Right lobe of liver (tissue), 6 donors: ENCODE data around the gene IQGAP3. TPM values are rescaled to one million over a fixed set of nuclear protein-coding genes. Genes with fewer than 3 reads are reported as not detected.

Experiments used
- ATAC-seq, 4 donors: fragments of 200-7000 bp; cut with Tn5 transposase; one replicate each; pipeline ENCODE4 v1.9.1; 2020; ENCODE audit warnings: mild to moderate bottlenecking in 4 of 4, moderate library complexity in 4 of 4
- DNase-seq, 3 donors: peaks; one replicate each; pipeline ENCODE4 v3.0.0-alpha.2; 2020
- H3K27ac ChIP-seq, 3 donors: fragments of 200-600 bp; one replicate each; pipeline ENCODE4 v1.8.0; 2022
- H3K27me3 ChIP-seq, 2 donors: fragments of 200-600 bp; one replicate each; pipeline ENCODE4 v1.8.0; 2022
- H3K36me3 ChIP-seq, 4 donors: fragments of 200-600 bp; sonication (generic) in 1 of 4; one replicate each; pipeline versions ENCODE4 v1.5.1 to v1.8.0; 2017 to 2022; ENCODE audit warnings: control low read depth in 1 of 4
- H3K4me1 ChIP-seq, 4 donors: fragments of 200-600 bp; sonication (generic) in 1 of 4; one replicate each; pipeline versions ENCODE4 v1.5.1 to v1.8.0; 2017 to 2022; ENCODE audit warnings: control low read depth in 1 of 4
- H3K4me3 ChIP-seq, 3 donors: fragments of 200-600 bp; one replicate each; pipeline ENCODE4 v1.8.0; 2022
- H3K9me3 ChIP-seq, 4 donors: fragments of 200-600 bp; sonication (generic) in 1 of 4; one replicate each; pipeline versions ENCODE4 v1.5.1 to v1.8.0; 2017 to 2022; ENCODE audit warnings: control low read depth in 1 of 4
- POLR2A ChIP-seq: fragments of 450-650 bp; IDR thresholded peaks from one replicate; pipeline ENCODE4 v1.6.1; 2017; ENCODE audit warnings: antibody characterized with exemption, mild to moderate bottlenecking
- WGBS: methylation state at CpG from one replicate; pipeline ENCODE4 v1.1.6; 2018; ENCODE audit warnings: low coverage, low lambda C conversion rate; ENCODE audit not compliant: insufficient coverage; ENCODE audit errors: missing lambda C conversion rate; 5-methylcytosine and 5-hydroxymethylcytosine counted together
- intact Hi-C, 2 donors: fragments of 100-400 bp; cut with DNase I; formaldehyde crosslinking; loops; one replicate each; pipeline versions ENCODE4 v1.11.2 to v1.14.1; 2022
- total RNA-seq, 6 experiments: library from RNA; depleted of rRNA in 2 of 6; stranded (reverse); fragments of >200 nt in 2 of 6; fragmentation: NEBNext Ultra II Directional in 3 of 6; extraction: Animal tissue kit (Norgen Biotek cat#: 25700) in 3 of 6; gene quantifications; one replicate each; pipeline versions ENCODE4 v1.1.0 to v1.2.4, GENCODE V29; 2016 to 2023
- TF ChIP-seq, protein P1 (sequence below), 4 donors: fragments of 200-600 bp in 3 of 4; fragments of 450-650 bp in 1 of 4; IDR thresholded peaks; one replicate each; pipeline versions ENCODE4 v1.5.1 to v1.8.0; 2016 to 2022; ENCODE audit warnings: antibody characterized with exemption in 4 of 4, mild to moderate bottlenecking in 2 of 4
- donor health status: DM: no; HTN: yes; CAD: no.
- donor health status: DM: no; HTN: no; CAD: no.
- donor health status: DM: no; HTN: no; CAD: no.
- donor health status: DM: no; HTN: yes; CAD: no.
- donor health status: DM: no; HTN: yes; CAD: no.

The IQGAP3 gene
- total RNA-seq, 6 experiments from 2014 or later, result 0.07 to 2.6 (median 0.95) TPM

DNA sequence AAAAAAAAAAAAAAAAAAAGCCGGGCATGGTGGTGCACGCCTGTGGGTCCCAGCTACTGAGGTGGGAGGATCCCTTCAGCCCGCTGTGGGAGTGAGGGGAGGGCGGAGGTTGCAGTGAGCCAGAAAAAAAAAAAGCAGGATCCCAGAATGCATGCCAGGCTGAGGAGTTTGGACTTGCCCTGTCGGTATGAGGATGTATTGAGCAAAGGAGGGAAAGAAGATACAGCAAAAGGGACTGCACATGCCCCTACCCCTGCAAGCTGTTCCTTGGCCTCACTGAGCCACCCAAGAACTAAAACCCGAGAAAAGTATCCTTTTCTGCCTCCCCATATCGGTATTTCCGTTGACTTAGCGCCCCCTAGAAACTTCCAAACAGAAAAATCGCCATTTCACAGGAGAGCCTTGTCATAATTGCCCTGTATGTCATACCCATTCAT, 30.2 kb upstream of the IQGAP3 start:
- no peak for DNase-seq

DNA sequence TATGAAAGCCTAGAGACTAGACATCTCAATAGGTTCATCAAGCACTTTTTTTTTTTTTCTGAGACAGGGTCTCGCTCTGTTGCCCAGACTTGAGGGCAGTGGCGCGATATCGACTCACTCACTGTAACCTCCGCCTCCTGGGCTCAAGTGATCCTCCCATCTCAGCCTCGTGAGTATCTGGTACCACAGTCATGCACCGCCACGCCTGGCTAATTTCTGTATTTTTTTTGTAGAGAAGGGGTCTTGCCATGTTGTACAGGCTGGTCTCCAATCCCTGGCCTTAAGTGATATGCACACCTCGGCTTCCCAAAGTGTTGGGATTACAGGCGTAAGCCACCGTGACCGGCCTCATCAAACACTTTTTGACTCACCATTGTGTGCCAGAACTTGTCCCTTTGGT, 29.5 kb upstream of the IQGAP3 start:
- WGBS, result 69% methylated on average over 10 of the region's 12 CpGs
- H3K27ac ChIP-seq, result peak overlapping the region in 2 of 3 donors; percentile 19 to 43
- DNase-seq (no peak), ATAC-seq (no peak)
- H3K4me1 ChIP-seq, result peaks cover 0 to 17% (median 3%) of the 10 kb centered on the region in 4 donors
- peaks cover 0 to 15% (median 0%) of the 10 kb centered on the region in 4 donors for H3K36me3 ChIP-seq
- no peaks in the 10 kb centered on the region for H3K27me3 ChIP-seq
- intact Hi-C loops, result loop anchor here in 1 of 2 donors (10.0 kb wide), 1 partner anchor 137 kb away; no protein-coding TSS in a partner anchor
- peak overlapping the region; percentile 59 to 88 (median 84) for H3K4me3 ChIP-seq
- TF ChIP-seq, protein P1, sequence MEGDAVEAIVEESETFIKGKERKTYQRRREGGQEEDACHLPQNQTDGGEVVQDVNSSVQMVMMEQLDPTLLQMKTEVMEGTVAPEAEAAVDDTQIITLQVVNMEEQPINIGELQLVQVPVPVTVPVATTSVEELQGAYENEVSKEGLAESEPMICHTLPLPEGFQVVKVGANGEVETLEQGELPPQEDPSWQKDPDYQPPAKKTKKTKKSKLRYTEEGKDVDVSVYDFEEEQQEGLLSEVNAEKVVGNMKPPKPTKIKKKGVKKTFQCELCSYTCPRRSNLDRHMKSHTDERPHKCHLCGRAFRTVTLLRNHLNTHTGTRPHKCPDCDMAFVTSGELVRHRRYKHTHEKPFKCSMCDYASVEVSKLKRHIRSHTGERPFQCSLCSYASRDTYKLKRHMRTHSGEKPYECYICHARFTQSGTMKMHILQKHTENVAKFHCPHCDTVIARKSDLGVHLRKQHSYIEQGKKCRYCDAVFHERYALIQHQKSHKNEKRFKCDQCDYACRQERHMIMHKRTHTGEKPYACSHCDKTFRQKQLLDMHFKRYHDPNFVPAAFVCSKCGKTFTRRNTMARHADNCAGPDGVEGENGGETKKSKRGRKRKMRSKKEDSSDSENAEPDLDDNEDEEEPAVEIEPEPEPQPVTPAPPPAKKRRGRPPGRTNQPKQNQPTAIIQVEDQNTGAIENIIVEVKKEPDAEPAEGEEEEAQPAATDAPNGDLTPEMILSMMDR (IDR thresholded peaks at IDR 0.05), result no peak
- TF ChIP-seq POLR2A, result no peak
- H3K9me3 ChIP-seq, result no peaks in the 10 kb centered on the region

More for the DNA sequence above, 30.2 kb upstream of the IQGAP3 start:
- Histone ChIP-seq H3K9me3 (no peaks in the 10 kb centered on the region), H3K36me3 (peaks cover 0 to 9% (median 0%) of the 10 kb centered on the region in 4 donors), H3K4me1 (peaks cover 0 to 17% (median 3%) of the 10 kb centered on the region in 4 donors), H3K27ac (no peak overlapping the region), H3K4me3 (no peak overlapping the region), H3K27me3 (no peaks in the 10 kb centered on the region)
- 11% methylated on average over 8 of the region's 10 CpGs for WGBS
- intact Hi-C loops, result loop anchor here in 1 of 2 donors (10.0 kb wide), 1 partner anchor 138 kb away; no protein-coding TSS in a partner anchor
- TF ChIP-seq POLR2A, result no peak
- TF ChIP-seq, protein P1 (IDR thresholded peaks at IDR 0.05), result peak in 2 of 4 donors; percentile 16 to 32
- ATAC-seq, result no peak

DNA sequence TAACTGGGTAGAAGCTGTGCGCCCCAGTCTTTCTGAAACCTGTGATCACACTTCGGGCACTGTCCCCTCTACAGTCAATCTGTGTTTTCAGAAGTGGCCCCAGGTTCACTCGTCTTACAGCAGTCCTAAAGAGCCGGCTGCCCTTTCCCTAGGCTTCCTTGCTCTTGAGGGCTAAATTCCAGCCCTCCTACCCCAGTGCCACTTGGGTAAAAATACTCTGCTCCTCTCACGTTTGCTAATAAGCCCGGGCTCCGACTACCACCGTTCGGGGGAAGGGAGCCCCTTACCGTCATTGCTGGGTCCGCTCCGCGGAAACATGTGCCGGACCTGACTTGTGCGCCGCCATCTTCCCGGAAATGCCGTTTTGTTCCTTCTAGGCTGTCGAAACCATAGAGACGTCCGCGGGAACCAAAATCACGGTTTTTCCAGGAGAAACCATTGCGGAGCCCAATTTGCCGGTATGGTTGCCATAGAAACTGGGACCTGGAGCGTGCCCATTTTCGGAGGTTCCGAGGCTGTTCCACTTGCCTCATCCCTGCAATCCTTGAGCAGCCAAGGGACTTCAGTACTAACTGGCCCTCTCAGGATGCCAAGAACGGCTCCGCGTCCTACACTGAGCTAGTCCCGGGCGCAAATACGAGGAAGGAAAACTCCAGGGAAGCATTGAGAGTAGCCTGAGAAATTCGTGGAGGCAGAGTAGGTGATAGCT, 28.9 kb upstream of the IQGAP3 start, which contains the start of gene GPATCH4:
Gene GPATCH4, minus strand, starts transcription at position 358 of the 709 bp plus-strand sequence.
- 0% methylated on average over 23 of the region's 35 CpGs for WGBS
- intact Hi-C loops, result loop anchor here in 1 of 2 donors (10.0 kb wide), 1 partner anchor 136 kb away; no protein-coding TSS in a partner anchor
- DNase-seq, result peak; percentile 70 to 82 (median 77)
- peak within 1 kb of the TSS in 2 of 3 donors; percentile 19 to 43 for H3K27ac ChIP-seq
- no peaks in the 10 kb centered on the region for H3K27me3 ChIP-seq
- peak within 1 kb of the TSS; percentile 59 to 88 (median 84) for H3K4me3 ChIP-seq
- no peaks in the 10 kb centered on the region for H3K9me3 ChIP-seq
- peaks cover 0 to 17% (median 3%) of the 10 kb centered on the region in 4 donors for H3K4me1 ChIP-seq
- peak; percentile 85 to 94 (median 92) for ATAC-seq
- H3K36me3 ChIP-seq, result peaks cover 0 to 16% (median 0%) of the 10 kb centered on the region in 4 donors
- TF ChIP-seq, protein P1 (IDR thresholded peaks at IDR 0.05), result no peak
- peak; percentile 63 for TF ChIP-seq POLR2A

DNA sequence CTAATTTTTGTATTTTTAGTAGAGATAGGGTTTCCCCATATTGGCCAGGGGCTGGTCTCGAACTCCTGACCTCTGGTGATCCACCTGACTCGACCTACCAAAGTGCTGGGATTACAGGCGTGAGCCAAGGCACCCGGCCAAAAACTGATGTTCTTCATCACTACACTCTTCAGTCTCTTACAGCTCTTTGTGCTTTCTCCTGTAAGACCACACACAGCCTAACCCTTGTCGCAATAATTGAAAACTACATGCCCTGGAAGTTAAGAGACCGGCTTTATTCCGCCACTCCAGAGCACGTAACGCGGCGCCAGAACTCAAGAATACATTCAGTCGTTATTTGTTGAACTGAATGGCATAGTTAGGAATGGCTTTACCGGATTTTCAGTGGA, 28.4 kb upstream of the IQGAP3 start:
- ATAC-seq (peak in 2 of 4 donors; percentile 11 to 17), DNase-seq (no peak)
- peak overlapping the region; percentile 59 to 88 (median 84) for H3K4me3 ChIP-seq
- no peaks in the 10 kb centered on the region for H3K9me3 ChIP-seq
- intact Hi-C loops, result loop anchor here in 1 of 2 donors (10.0 kb wide), 1 partner anchor 136 kb away; no protein-coding TSS in a partner anchor
- H3K4me1 ChIP-seq, result peaks cover 0 to 17% (median 3%) of the 10 kb centered on the region in 4 donors
- under 1% methylated on average over 13 of the region's 13 CpGs for WGBS
- TF ChIP-seq, protein P1 (IDR thresholded peaks at IDR 0.05), result no peak
- TF ChIP-seq POLR2A, result no peak
- no peaks in the 10 kb centered on the region for H3K27me3 ChIP-seq
- H3K36me3 ChIP-seq, result peaks cover 0 to 16% (median 0%) of the 10 kb centered on the region in 4 donors
- H3K27ac ChIP-seq, result peak overlapping the region in 1 of 3 donors; percentile 43
